Left lung (tissue), 14 donors: ENCODE data around the gene USF2. TPM values are rescaled to one million over a fixed set of nuclear protein-coding genes. Genes with fewer than 3 reads are reported as not detected.
"Not testable (repeated sequence)": the region's sequence is repeated elsewhere in the genome, so short reads cannot be mapped to it uniquely, and the experiment has no call there.

Source experiments
- ATAC-seq: fragments of 200-7000 bp; cut with Tn5 transposase; one replicate; pipeline ENCODE4 v1.9.1; 2020; ENCODE audit warnings: moderate library complexity
- DNase-seq, 4 donors: peaks; one replicate each; pipeline ENCODE4 v3.0.0-alpha.2; 2013 to 2020
- H3K27ac ChIP-seq, 2 donors: fragments of 200-600 bp; sonication (generic) in 1 of 2; one replicate each; pipeline versions ENCODE4 v1.5.0 to v1.8.0; 2020 to 2021
- H3K27me3 ChIP-seq, 2 donors: fragments of 200-600 bp; sonication (generic) in 1 of 2; one replicate each; pipeline versions ENCODE4 v1.5.0 to v1.8.0; 2020 to 2021
- H3K36me3 ChIP-seq, 2 donors: fragments of 200-600 bp; sonication (generic) in 1 of 2; one replicate each; pipeline versions ENCODE4 v1.5.0 to v1.8.0; 2020 to 2021
- H3K4me1 ChIP-seq, 2 donors: fragments of 200-600 bp; one replicate each; pipeline ENCODE4 v1.8.0; 2021
- H3K4me3 ChIP-seq, 2 donors: fragments of 200-600 bp; sonication (generic) in 1 of 2; one replicate each; pipeline versions ENCODE4 v1.5.0 to v1.8.0; 2020 to 2021; ENCODE audit warnings: mild to moderate bottlenecking in 1 of 2
- H3K9me3 ChIP-seq, 2 donors: fragments of 200-600 bp; sonication (generic) in 1 of 2; one replicate each; pipeline versions ENCODE4 v1.5.0 to v1.8.0; 2020 to 2021
- CTCF ChIP-seq, 2 donors: fragments of 200-600 bp; sonication (generic) in 1 of 2; IDR thresholded peaks; one replicate each; pipeline versions ENCODE4 v1.5.0 to v1.8.0; 2021; ENCODE audit warnings: antibody characterized with exemption in 2 of 2
- intact Hi-C, 2 donors: fragments of 100-400 bp; cut with DNase I; formaldehyde crosslinking; loops; one replicate each; pipeline versions ENCODE4 v1.11.2 to v1.14.2; 2022
- long read RNA-seq, 12 donors: library from polyadenylated mRNA in 2 of 12; unstranded in 2 of 12; transcript quantifications; one replicate each; pipeline ENCODE4 v2.0.0 and lab custom pipeline, GENCODE V29; 2019 to 2026
- polyA plus RNA-seq, 6 donors: library from polyadenylated mRNA; unstranded; fragments of 120-200 nt; gene quantifications; one replicate each; pipeline ENCODE4 v1.2.1, GENCODE V29; 2013; ENCODE audit not compliant: insufficient read length in 6 of 6
- total RNA-seq, 2 donors: library from RNA; stranded (reverse); fragmentation: NEBNext Ultra II Directional; extraction: Animal tissue kit (Norgen Biotek cat#: 25700); gene quantifications; one replicate each; pipeline ENCODE4 v1.2.1, GENCODE V29; 2021
- donor health status: DM: no; HTN: yes; CAD: no.
- donor health status: DM: no; HTN: no; CAD: no.

Gene USF2
- total RNA-seq, result 100 to 1,000 TPM; 123 to 148 TPM
- 100 to 1,000 TPM; 149 to 187 (median 165) TPM for polyA plus RNA-seq
- long read RNA-seq, donor 1, transcript USF2-214 (3 exons, 848 nt), result minor isoform, 10 of 51 reads
- long read RNA-seq, donor 1, transcript USF2-201 (10 exons, 1,634 nt), result major isoform, 13 of 51 reads
- long read RNA-seq, donor 1, transcript USF2-212 (4 exons, 446 nt), result minor isoform, 7 of 51 reads
- long read RNA-seq, donor 1, transcript USF2-210 (4 exons, 510 nt), result minor isoform, 5 of 51 reads
- long read RNA-seq, donor 1, partial matches to known transcripts, result 12 of 51 reads
- long read RNA-seq, donor 1, other reads (novel, unspliced or antisense), result 0 of 51 reads
- long read RNA-seq, donor 2, transcript USF2-201 (10 exons, 1,634 nt), result major isoform, 17 of 75 reads
- long read RNA-seq, donor 2, transcript USF2-212 (4 exons, 446 nt), result minor isoform, 5 of 75 reads
- long read RNA-seq, donor 2, transcript USF2-206 (2 exons, 2,742 nt), result minor isoform, 10 of 75 reads
- long read RNA-seq, donor 2, transcript USF2-214 (3 exons, 848 nt), result minor isoform, 5 of 75 reads
- long read RNA-seq, donor 2, partial matches to known transcripts, result 34 of 75 reads
- long read RNA-seq, donor 2, other reads (novel, unspliced or antisense), result 0 of 75 reads
- long read RNA-seq, donor 3, transcript USF2-201 (10 exons, 1,634 nt), result major isoform, 25 of 41 reads
- long read RNA-seq, donor 3, partial matches to known transcripts, result 7 of 41 reads
- long read RNA-seq, donor 3, other reads (novel, unspliced or antisense), result 0 of 41 reads
- long read RNA-seq, donor 4, partial matches to known transcripts, result 5 of 11 reads
- long read RNA-seq, donor 4, other reads (novel, unspliced or antisense), result 2 of 11 reads
- long read RNA-seq, donor 5, transcript USF2-206 (2 exons, 2,742 nt), result minor isoform, 6 of 46 reads
- long read RNA-seq, donor 5, transcript USF2-201 (10 exons, 1,634 nt), result major isoform, 11 of 46 reads
- long read RNA-seq, donor 5, partial matches to known transcripts, result 18 of 46 reads
- long read RNA-seq, donor 5, other reads (novel, unspliced or antisense), result 0 of 46 reads
- long read RNA-seq, donor 6, transcript USF2-201 (10 exons, 1,634 nt), result major isoform, 10 of 39 reads
- long read RNA-seq, donor 6, partial matches to known transcripts, result 21 of 39 reads
- long read RNA-seq, donor 6, other reads (novel, unspliced or antisense), result 0 of 39 reads
- long read RNA-seq, donor 7, transcript USF2-201 (10 exons, 1,634 nt), result major isoform, 10 of 19 reads
- long read RNA-seq, donor 7, partial matches to known transcripts, result 0 of 19 reads
- long read RNA-seq, donor 7, other reads (novel, unspliced or antisense), result 0 of 19 reads
- long read RNA-seq, donor 8, transcript USF2-212 (4 exons, 446 nt), result minor isoform, 10 of 28 reads
- long read RNA-seq, donor 8, transcript USF2-201 (10 exons, 1,634 nt), result major isoform, 15 of 28 reads
- long read RNA-seq, donor 8, partial matches to known transcripts, result 0 of 28 reads
- long read RNA-seq, donor 8, other reads (novel, unspliced or antisense), result 0 of 28 reads
- long read RNA-seq, donor 9, result 0 reads
- long read RNA-seq, donor 10, partial matches to known transcripts, result 6 of 15 reads
- long read RNA-seq, donor 10, other reads (novel, unspliced or antisense), result 3 of 15 reads
- long read RNA-seq, donor 11, result 0 reads
- long read RNA-seq, donor 12, transcript USF2-212 (4 exons, 446 nt), result minor isoform, 5 of 50 reads
- long read RNA-seq, donor 12, transcript USF2-201 (10 exons, 1,634 nt), result major isoform, 15 of 50 reads
- long read RNA-seq, donor 12, partial matches to known transcripts, result 21 of 50 reads
- long read RNA-seq, donor 12, other reads (novel, unspliced or antisense), result 0 of 50 reads

- DNase-seq, result peak in 3 of 4 donors; percentile 79 to 93 (median 83)
- peaks cover 15 to 69% of the 10 kb centered on the region in 2 donors for H3K4me1 ChIP-seq
These were observed at the start of gene USF2 for GRCh38 chr19:35268536-35269437. USF2 (plus strand) TSS chr19:35268962; CDS start chr19:35269102, 140 bp downstream.

GRCh38 chr19:35219008-35219407 is 49.8 kb upstream of the USF2 start:
- ATAC-seq, result no peak
- intact Hi-C loops, result no loop called here
- DNase-seq, result no peak
- no peak overlapping the region for H3K27ac ChIP-seq
- no peaks in the 10 kb centered on the region for H3K9me3 ChIP-seq
- no peak overlapping the region for H3K4me3 ChIP-seq
- no peaks in the 10 kb centered on the region for H3K27me3 ChIP-seq
- no peak for TF ChIP-seq CTCF (IDR thresholded peaks at IDR 0.05)
- H3K36me3 ChIP-seq, result no peaks in the 10 kb centered on the region
- H3K4me1 ChIP-seq, result peaks cover 5 to 21% of the 10 kb centered on the region in 2 donors

More at GRCh38 chr19:35268536-35269437, at the start of gene USF2:
- Histone ChIP-seq H3K27ac (peak within 1 kb of the TSS; percentile 91 to 93), H3K27me3 (no peaks in the 10 kb centered on the region), H3K9me3 (no peaks in the 10 kb centered on the region), H3K4me3 (peak within 1 kb of the TSS; percentile 59 to 80), H3K36me3 (peaks cover 0 to 47% of the 10 kb centered on the region in 2 donors)
- ATAC-seq, result peak; percentile 10
- intact Hi-C loops, result no loop called here
- TF ChIP-seq CTCF (IDR thresholded peaks at IDR 0.05), result no peak

- Histone ChIP-seq H3K27me3 (no peaks in the 10 kb centered on the region), H3K4me3 (no peak overlapping the region), H3K9me3 (no peaks in the 10 kb centered on the region), H3K36me3 (no peaks in the 10 kb centered on the region), H3K27ac (peak overlapping the region; percentile 2 to 50), H3K4me1 (peaks cover 0 to 11% of the 10 kb centered on the region in 2 donors)
- no peak for TF ChIP-seq CTCF (IDR thresholded peaks at IDR 0.05)
- intact Hi-C loops, result no loop called here
- peak in 1 of 4 donors; percentile 73 for DNase-seq
- peak; percentile 35 for ATAC-seq
These were observed 48.3 kb upstream of the USF2 start for GRCh38 chr19:35220315-35220921.

GRCh38 chr19:35220973-35221590 is 47.7 kb upstream of the USF2 start:
- DNase-seq, H3K36me3 ChIP-seq, H3K9me3 ChIP-seq, H3K4me1 ChIP-seq, intact Hi-C loops, H3K4me3 ChIP-seq, ATAC-seq, H3K27me3 ChIP-seq: not testable (repeated sequence)
- H3K27ac ChIP-seq, result peak overlapping the region; percentile 2 to 50
